Spinal cord (tissue), 10 donors: ENCODE data around the gene SLFN14. TPM values are rescaled to one million over a fixed set of nuclear protein-coding genes. Genes with fewer than 3 reads are reported as not detected.

Experiments
- DNase-seq, 6 donors: peaks; one replicate each; pipeline versions ENCODE4 v3.0.0 to v3.0.0-alpha.2; 2013 to 2015; ENCODE audit warnings: low spot score in 6 of 6, low read depth in 4 of 6
- H3K27ac ChIP-seq: one replicate; pipeline ENCODE4 v1.5.1; 2013; ENCODE audit warnings: low read depth, low read length, control low read depth
- H3K27me3 ChIP-seq: one replicate; pipeline ENCODE4 v1.6.1; 2013; ENCODE audit warnings: low read length; ENCODE audit not compliant: control insufficient read depth, insufficient read depth
- H3K36me3 ChIP-seq: one replicate; pipeline ENCODE4 v1.6.1; 2013; ENCODE audit warnings: low read length; ENCODE audit not compliant: control insufficient read depth, insufficient read depth
- H3K4me1 ChIP-seq: one replicate; pipeline ENCODE4 v1.6.1; 2013; ENCODE audit warnings: low read length; ENCODE audit not compliant: control insufficient read depth, insufficient read depth
- H3K4me3 ChIP-seq: one replicate; pipeline ENCODE4 v1.5.1; 2013; ENCODE audit warnings: low read depth, low read length, control low read depth
- H3K9me3 ChIP-seq: one replicate; pipeline ENCODE4 v1.6.1; 2013; ENCODE audit warnings: low read length; ENCODE audit not compliant: control insufficient read depth, insufficient read depth
- WGBS: methylation state at CpG from one replicate; pipeline ENCODE4 v1.1.5; 2013; ENCODE audit warnings: missing lambda C conversion rate; ENCODE audit not compliant: insufficient coverage; 5-methylcytosine and 5-hydroxymethylcytosine counted together
- polyA plus RNA-seq, 2 donors: library from polyadenylated mRNA; unstranded; fragments of 120-200 nt; gene quantifications; one replicate each; pipeline ENCODE4 v1.2.1, GENCODE V29; 2013; ENCODE audit not compliant: insufficient read length in 2 of 2
- total RNA-seq, 2 donors: library from RNA; depleted of rRNA in 1 of 2; stranded (reverse); fragments of 120-200 nt in 1 of 2; fragments of >200 nt in 1 of 2; gene quantifications; one replicate each; pipeline versions ENCODE4 v1.2.3 to v1.2.4, GENCODE V29; 2013 to 2014
- donor health status: healthy.

The SLFN14 gene
- total and polyA plus RNA-seq, 4 donors: 0.09 to 1.4 (median 0.50) TPM; not detected in 1

- no peaks in the 10 kb centered on the region for H3K27me3 ChIP-seq
- H3K36me3 ChIP-seq: no peaks in the 10 kb centered on the region
- peak within 1 kb of the TSS; percentile 94 for H3K27ac ChIP-seq
- DNase-seq: peak; percentile 94 to 99 (median 97)
- H3K4me1 ChIP-seq: peaks cover 7% of the 10 kb centered on the region
- no peaks in the 10 kb centered on the region for H3K9me3 ChIP-seq
- under 1% methylated on average over 49 of the region's 50 CpGs for WGBS
- peak within 1 kb of the TSS; percentile 99 for H3K4me3 ChIP-seq
These were observed 26.7 kb upstream of the SLFN14 start, which contains the start of gene AP2B1 for GRCh38 chr17:35587074-35587961. AP2B1 (plus strand) TSS chr17:35587322; CDS start chr17:35594031, 6,709 bp downstream.

GRCh38 chr17:35586569-35587073 lies 26.0 kb upstream of the SLFN14 start:
- Histone ChIP-seq H3K4me3 (peak overlapping the region; percentile 99), H3K27ac (peak overlapping the region; percentile 94), H3K36me3 (no peaks in the 10 kb centered on the region), H3K9me3 (no peaks in the 10 kb centered on the region), H3K4me1 (peaks cover 7% of the 10 kb centered on the region), H3K27me3 (no peaks in the 10 kb centered on the region)
- DNase-seq: no peak
- 10% methylated on average over 2 of the region's 7 CpGs for WGBS

GRCh38 chr17:35584061-35584460 lies 23.4 kb upstream of the SLFN14 start:
- 60% methylated on average over 1 of the region's 1 CpG for WGBS
- H3K4me1 ChIP-seq: peaks cover 7% of the 10 kb centered on the region
- no peaks in the 10 kb centered on the region for H3K36me3 ChIP-seq
- no peak for DNase-seq
- no peak overlapping the region for H3K4me3 ChIP-seq
- no peaks in the 10 kb centered on the region for H3K27me3 ChIP-seq
- H3K27ac ChIP-seq: no peak overlapping the region
- H3K9me3 ChIP-seq: no peaks in the 10 kb centered on the region

- H3K27me3 ChIP-seq: no peaks in the 10 kb centered on the region
- H3K4me1 ChIP-seq: peaks cover 7% of the 10 kb centered on the region
- peak overlapping the region; percentile 95 for H3K27ac ChIP-seq
- WGBS: 0% methylated on average over 7 of the region's 11 CpGs
- no peaks in the 10 kb centered on the region for H3K9me3 ChIP-seq
- H3K36me3 ChIP-seq: peaks cover under 1% of the 10 kb centered on the region
- peak overlapping the region; percentile 95 for H3K4me3 ChIP-seq
- DNase-seq: no peak
These were observed 18.4 kb upstream of the SLFN14 start for GRCh38 chr17:35578929-35579432.

- 0% methylated on average over 45 of the region's 45 CpGs for WGBS
- peak; percentile 83 to 99 (median 88) for DNase-seq
- H3K36me3 ChIP-seq: peaks cover 4% of the 10 kb centered on the region
- H3K4me1 ChIP-seq: peaks cover 7% of the 10 kb centered on the region
- H3K27me3 ChIP-seq: no peaks in the 10 kb centered on the region
- H3K27ac ChIP-seq: peak within 1 kb of the TSS; percentile 95
- no peaks in the 10 kb centered on the region for H3K9me3 ChIP-seq
- peak within 1 kb of the TSS; percentile 95 for H3K4me3 ChIP-seq
These were observed 17.7 kb upstream of the SLFN14 start, which contains the start of gene PEX12 for GRCh38 chr17:35578197-35578928. PEX12 (minus strand) TSS chr17:35578571; CDS start chr17:35578021, 550 bp downstream.

- H3K36me3 ChIP-seq: peaks cover 4% of the 10 kb centered on the region
- H3K27me3 ChIP-seq: no peaks in the 10 kb centered on the region
- DNase-seq: peak in 1 of 6 donors; percentile 6
- no peaks in the 10 kb centered on the region for H3K9me3 ChIP-seq
- WGBS: 6% methylated on average over 6 of the region's 8 CpGs
- H3K27ac ChIP-seq: peak overlapping the region; percentile 95
- H3K4me1 ChIP-seq: peaks cover 7% of the 10 kb centered on the region
- H3K4me3 ChIP-seq: peak overlapping the region; percentile 95
These were observed 17.2 kb upstream of the SLFN14 start for GRCh38 chr17:35577830-35578196.

- H3K4me1 ChIP-seq: peaks cover 7% of the 10 kb centered on the region
These were observed 15.1 kb upstream of the SLFN14 start for GRCh38 chr17:35575759-35576158.

GRCh38 chr17:35569405-35569804 lies 8.8 kb upstream of the SLFN14 start:
- H3K9me3 ChIP-seq: no peaks in the 10 kb centered on the region
- no peak for DNase-seq
- H3K4me3 ChIP-seq: no peak overlapping the region
- H3K27ac ChIP-seq: no peak overlapping the region
- peaks cover 4% of the 10 kb centered on the region for H3K36me3 ChIP-seq
- no peaks in the 10 kb centered on the region for H3K27me3 ChIP-seq
- WGBS: 100% methylated on average over 2 of the region's 2 CpGs
- H3K4me1 ChIP-seq: peaks cover 14% of the 10 kb centered on the region

More at GRCh38 chr17:35575759-35576158, 15.1 kb upstream of the SLFN14 start:
- Histone ChIP-seq H3K36me3 (peaks cover 4% of the 10 kb centered on the region), H3K27ac (no peak overlapping the region), H3K27me3 (no peaks in the 10 kb centered on the region), H3K9me3 (no peaks in the 10 kb centered on the region), H3K4me3 (no peak overlapping the region)
- no peak for DNase-seq
- 100% methylated on average over 2 of the region's 3 CpGs for WGBS

- Histone ChIP-seq H3K4me1 (peaks cover 14% of the 10 kb centered on the region), H3K27ac (no peak overlapping the region), H3K36me3 (no peaks in the 10 kb centered on the region), H3K9me3 (no peaks in the 10 kb centered on the region), H3K4me3 (peak overlapping the region; percentile 88), H3K27me3 (no peaks in the 10 kb centered on the region)
- peak in 1 of 6 donors; percentile 7 for DNase-seq
- WGBS: 19% methylated on average over 12 of the region's 15 CpGs
These were observed 7.9 kb upstream of the SLFN14 start for GRCh38 chr17:35568561-35568960.
